SK-N-SH (cell line): ENCODE results near the gene NADSYN1.

Experiments used
- CTCF ChIP-seq: fragments of 200-600 bp; sonication (generic); IDR thresholded peaks from 2 replicates; pipeline ENCODE4 v1.6.1; 2017; ENCODE audit warnings: antibody characterized with exemption, mild to moderate bottlenecking, moderate library complexity
- RFX5 ChIP-seq: IDR thresholded peaks from 2 replicates; pipeline ENCODE4 v1.6.1; 2012; ENCODE audit warnings: mild to moderate bottlenecking, improper control_type of control experiment, low read length
- YY1 ChIP-seq: IDR thresholded peaks from 2 replicates; pipeline ENCODE4 v1.4.0; 2012; ENCODE audit warnings: low read depth, mild to moderate bottlenecking

- no peak for TF ChIP-seq CTCF
- no peak for TF ChIP-seq YY1
- no peak for TF ChIP-seq RFX5
These were observed 15.6 kb upstream of the NADSYN1 start for GRCh38 chr11:71437399-71437798.
